SK-N-SH (cell line): ENCODE results near the gene HYAL2.

Experiments used
- CHD2 ChIP-seq: fragments of 150-350 bp; IDR thresholded peaks from 2 replicates; pipeline ENCODE4 v1.6.1; 2018; ENCODE audit warnings: low read length; ENCODE audit not compliant: partially characterized antibody
- JUND ChIP-seq: IDR thresholded peaks from 2 replicates; pipeline ENCODE4 v1.4.0; 2012
- NRF1 ChIP-seq: IDR thresholded peaks from 2 replicates; pipeline ENCODE4 v1.6.1; 2012; ENCODE audit warnings: low read depth, mild to moderate bottlenecking, low read length
- PBX3 ChIP-seq: IDR thresholded peaks from 2 replicates; pipeline ENCODE4; 2012
- POLR2AphosphoS5 ChIP-seq: IDR thresholded peaks from 2 replicates; pipeline ENCODE4 v1.6.1; 2012; ENCODE audit warnings: low read depth, low read length
- RCOR1 ChIP-seq: fragments of 150-350 bp; IDR thresholded peaks from 2 replicates; pipeline ENCODE4 v1.6.1; 2017; ENCODE audit warnings: antibody characterized with exemption, low read length
- REST ChIP-seq: IDR thresholded peaks from 2 replicates; pipeline ENCODE4 v1.6.1; 2012; ENCODE audit warnings: mild to moderate bottlenecking, low read depth, low read length, moderate library complexity
- SMC3 ChIP-seq: IDR thresholded peaks from 2 replicates; pipeline ENCODE4 v1.6.1; 2012; ENCODE audit warnings: low read depth, low read length, improper control_type of control experiment
- TAF1 ChIP-seq: IDR thresholded peaks from 2 replicates; pipeline ENCODE4 v1.6.1; 2012; ENCODE audit warnings: low read depth, mild to moderate bottlenecking, low read length, moderate library complexity, borderline replicate concordance
- TEAD4 ChIP-seq: IDR thresholded peaks from 2 replicates; pipeline ENCODE4 v1.4.0; 2012; ENCODE audit warnings: mild to moderate bottlenecking, borderline replicate concordance; ENCODE audit not compliant: insufficient read depth
- USF1 ChIP-seq: IDR thresholded peaks from 2 replicates; pipeline ENCODE4 v1.4.0; 2012; ENCODE audit warnings: low read depth, borderline replicate concordance
- YY1 ChIP-seq: IDR thresholded peaks from 2 replicates; pipeline ENCODE4 v1.4.0; 2012; ENCODE audit warnings: low read depth, mild to moderate bottlenecking
- TF ChIP-seq, protein P1 (sequence below): fragments of 200-600 bp; sonication (generic); IDR thresholded peaks from 2 replicates; pipeline ENCODE4 v1.6.1; 2017; ENCODE audit warnings: antibody characterized with exemption, mild to moderate bottlenecking, moderate library complexity
- TF ChIP-seq, protein P2 (sequence below): fragments of 150-350 bp; IDR thresholded peaks from 2 replicates; pipeline ENCODE4 v1.6.1; 2017; ENCODE audit warnings: antibody characterized with exemption, low read length, low read depth, borderline replicate concordance

GRCh38 chr3:50270422-50271224 is 51.9 kb downstream of the HYAL2 start:
- TF ChIP-seq, protein P1, sequence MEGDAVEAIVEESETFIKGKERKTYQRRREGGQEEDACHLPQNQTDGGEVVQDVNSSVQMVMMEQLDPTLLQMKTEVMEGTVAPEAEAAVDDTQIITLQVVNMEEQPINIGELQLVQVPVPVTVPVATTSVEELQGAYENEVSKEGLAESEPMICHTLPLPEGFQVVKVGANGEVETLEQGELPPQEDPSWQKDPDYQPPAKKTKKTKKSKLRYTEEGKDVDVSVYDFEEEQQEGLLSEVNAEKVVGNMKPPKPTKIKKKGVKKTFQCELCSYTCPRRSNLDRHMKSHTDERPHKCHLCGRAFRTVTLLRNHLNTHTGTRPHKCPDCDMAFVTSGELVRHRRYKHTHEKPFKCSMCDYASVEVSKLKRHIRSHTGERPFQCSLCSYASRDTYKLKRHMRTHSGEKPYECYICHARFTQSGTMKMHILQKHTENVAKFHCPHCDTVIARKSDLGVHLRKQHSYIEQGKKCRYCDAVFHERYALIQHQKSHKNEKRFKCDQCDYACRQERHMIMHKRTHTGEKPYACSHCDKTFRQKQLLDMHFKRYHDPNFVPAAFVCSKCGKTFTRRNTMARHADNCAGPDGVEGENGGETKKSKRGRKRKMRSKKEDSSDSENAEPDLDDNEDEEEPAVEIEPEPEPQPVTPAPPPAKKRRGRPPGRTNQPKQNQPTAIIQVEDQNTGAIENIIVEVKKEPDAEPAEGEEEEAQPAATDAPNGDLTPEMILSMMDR, result no peak
- TF ChIP-seq YY1 (no peak), TAF1 (no peak), USF1 (no peak), TEAD4 (no peak), SMC3 (no peak), CHD2 (no peak), JUND (no peak), NRF1 (no peak), PBX3 (no peak), POLR2AphosphoS5 (no peak), REST (no peak), RCOR1 (no peak)
- TF ChIP-seq, protein P2, sequence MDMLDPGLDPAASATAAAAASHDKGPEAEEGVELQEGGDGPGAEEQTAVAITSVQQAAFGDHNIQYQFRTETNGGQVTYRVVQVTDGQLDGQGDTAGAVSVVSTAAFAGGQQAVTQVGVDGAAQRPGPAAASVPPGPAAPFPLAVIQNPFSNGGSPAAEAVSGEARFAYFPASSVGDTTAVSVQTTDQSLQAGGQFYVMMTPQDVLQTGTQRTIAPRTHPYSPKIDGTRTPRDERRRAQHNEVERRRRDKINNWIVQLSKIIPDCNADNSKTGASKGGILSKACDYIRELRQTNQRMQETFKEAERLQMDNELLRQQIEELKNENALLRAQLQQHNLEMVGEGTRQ, result no peak
